ENCODE results near the gene CLCN3.
A peak's percentile ranks its signal among the peaks of the same experiment; 100 is the strongest.
"Not testable (repeated sequence)": the region's sequence is repeated elsewhere in the genome, so short reads cannot be mapped to it uniquely, and the experiment has no call there.

The CLCN3 gene

DNA sequence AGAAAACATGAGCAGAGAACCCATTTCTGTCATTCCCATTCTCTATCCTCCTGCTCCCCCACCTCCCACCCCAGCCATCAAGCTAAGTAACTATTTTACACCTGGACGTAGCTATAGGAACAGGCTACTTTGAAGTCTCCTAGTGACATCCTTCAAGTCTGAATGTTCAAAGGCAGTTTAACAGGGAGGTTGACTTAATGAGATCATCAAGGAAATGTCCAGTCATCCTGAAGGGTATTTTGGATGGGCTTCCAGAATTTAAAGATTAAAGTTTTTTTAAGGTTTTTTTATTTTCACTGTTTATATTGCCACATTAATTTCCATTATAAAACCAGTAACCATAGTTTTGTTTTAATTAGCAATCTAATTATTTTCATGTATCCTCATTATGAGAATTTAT lies 96.3 kb downstream of the CLCN3 start:
- no peak for DNase-seq

DNA sequence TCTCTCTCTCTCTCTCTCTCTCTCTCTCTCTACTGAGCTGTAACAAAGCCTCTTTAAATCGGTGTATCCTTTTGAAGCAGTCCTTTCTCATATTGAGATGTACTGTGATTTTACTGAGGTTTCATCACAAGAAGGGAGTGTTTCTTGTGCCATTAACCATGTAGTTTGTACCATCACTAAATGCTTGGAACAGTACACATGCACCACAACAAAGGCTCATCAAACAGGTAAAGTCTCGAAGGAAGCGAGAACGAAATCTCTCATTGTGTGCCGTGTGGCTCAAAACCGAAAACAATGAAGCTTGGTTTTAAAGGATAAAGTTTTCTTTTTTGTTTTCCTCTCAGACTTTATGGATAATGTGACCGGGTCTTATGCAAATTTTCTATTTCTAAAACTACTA lies 100.2 kb downstream of the CLCN3 start:
- DNase-seq = no peak

DNA sequence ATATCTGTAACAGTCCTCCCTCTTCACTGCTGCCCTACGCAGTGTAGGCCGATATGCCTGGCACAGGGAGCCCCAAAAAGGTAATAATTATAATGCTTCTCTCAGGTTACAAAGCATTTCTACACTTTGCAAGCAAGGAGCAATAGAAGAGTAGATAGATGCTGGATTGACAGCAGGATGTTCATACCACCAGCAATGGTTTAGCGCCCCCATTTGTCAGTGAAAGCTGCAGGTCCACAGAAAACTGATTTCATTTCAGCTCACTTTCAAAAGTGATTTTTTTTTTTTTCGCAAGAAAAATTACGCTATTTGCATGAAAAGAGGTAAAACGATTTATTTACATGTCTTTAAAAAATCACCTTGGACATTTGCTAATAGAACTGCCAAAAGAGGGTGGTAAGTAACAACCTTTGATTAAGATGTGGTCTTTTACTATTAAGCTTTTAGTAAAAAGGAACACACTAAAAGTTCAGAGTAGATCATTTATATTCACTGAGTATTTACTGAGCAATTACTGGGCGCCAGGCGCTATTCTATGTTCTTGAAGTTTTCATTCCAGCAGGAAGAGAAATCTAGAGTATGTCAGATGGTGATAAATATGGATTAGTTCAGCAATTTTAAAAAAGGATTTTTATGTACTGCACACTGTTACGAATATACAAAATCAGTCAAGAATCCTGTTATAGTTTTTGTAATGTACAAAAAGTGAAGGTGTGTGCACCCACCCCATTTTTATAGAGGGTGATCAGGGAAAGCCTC lies 103.0 kb downstream of the CLCN3 start:
- DNase-seq = no peak

DNA sequence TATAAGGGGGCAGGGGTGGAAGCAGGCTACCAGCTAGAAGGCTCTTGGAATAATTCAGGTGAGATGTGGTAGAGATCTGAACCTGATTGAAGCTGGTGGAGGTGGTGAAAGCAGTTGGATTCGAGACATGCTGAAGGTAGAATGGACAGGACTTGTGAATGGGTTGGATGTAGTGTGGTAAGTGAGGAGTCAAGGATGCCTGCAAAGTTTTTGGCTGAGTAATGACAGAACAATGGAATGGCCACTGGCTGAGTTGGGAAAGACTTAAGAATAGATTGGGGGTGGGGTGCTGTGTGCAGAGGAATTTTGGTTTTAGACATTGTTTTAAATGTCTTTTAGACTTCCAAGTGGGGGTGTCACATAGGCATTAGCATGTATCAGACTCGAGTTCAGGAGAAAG lies 103.9 kb downstream of the CLCN3 start:
- no peak for DNase-seq

DNA sequence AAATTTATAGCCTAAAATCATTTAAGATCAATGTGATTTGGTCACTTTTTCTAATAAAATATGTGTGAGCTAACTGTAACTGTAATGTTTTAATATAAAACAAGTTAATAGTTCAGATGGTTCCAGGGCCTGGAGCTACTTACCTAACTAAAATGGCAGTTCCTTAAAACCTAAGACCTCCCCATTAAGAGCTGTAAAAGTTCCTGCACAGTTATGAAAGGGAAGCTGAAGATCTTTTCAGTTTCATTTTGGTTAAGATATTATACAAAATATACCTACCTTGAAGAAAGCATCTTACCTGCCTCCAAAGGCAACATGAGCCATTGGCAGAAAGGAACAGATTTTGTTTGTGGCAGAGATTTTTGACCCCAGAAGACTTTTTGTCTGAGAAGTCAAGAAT lies 107.2 kb downstream of the CLCN3 start:
- DNase-seq = no peak

DNA sequence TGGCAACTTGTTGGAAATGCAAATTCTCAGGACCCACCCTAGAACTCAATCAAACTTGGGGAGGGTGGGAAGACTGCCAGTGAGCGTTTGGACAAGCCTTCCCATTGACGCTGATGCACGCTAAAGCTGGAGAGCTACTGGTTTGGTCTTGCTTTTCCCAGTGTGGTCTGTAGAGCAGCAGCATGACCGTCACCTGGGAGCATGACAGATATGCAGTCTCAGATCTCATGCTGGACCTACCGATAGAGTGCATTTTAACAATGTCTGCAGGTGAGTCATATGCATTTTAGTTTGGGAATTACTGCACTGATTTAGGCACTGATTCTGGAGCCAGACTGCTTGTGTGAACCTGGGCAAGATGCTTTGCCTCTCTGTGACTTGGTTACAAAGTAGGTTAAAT lies 110.2 kb downstream of the CLCN3 start:
- no peak for DNase-seq

DNA sequence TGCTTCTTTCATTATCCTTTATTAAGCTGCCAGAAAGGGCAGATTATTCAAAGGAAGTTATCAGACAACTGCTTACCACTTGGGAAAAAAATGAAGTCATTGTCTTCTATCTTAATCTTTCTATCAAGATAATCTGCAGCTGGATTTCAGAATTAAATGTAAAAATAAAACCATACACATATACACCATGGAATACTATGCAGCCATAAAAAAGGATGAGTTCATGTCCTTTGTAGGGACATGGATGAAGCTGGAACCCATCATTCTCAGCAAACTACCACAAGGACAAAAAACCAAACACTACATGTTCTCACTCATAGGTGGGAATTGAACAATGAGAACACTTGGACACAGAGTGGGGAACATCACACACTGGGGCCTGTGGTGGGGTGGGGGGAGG lies 118.2 kb downstream of the CLCN3 start:
- not testable (repeated sequence) for DNase-seq

DNA sequence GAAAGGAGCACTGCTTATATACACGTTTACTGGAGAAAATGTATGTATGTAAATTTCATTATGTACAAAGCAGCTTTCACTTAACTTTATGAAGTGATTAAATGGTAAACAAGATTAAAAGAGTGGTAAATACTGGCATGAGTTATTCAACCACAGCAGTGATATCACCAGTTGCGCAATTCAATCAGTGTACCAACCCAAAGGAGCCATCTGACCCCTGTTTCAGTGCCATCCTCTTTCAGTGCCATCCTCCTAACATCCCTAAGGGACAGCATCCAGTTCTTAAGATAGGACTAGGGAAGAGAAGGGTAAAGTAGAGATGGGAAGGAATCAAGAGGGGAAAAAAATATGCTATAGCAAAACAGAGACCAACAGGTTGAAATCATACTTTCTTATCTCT lies 121.2 kb downstream of the CLCN3 start:
- no peak for DNase-seq

DNA sequence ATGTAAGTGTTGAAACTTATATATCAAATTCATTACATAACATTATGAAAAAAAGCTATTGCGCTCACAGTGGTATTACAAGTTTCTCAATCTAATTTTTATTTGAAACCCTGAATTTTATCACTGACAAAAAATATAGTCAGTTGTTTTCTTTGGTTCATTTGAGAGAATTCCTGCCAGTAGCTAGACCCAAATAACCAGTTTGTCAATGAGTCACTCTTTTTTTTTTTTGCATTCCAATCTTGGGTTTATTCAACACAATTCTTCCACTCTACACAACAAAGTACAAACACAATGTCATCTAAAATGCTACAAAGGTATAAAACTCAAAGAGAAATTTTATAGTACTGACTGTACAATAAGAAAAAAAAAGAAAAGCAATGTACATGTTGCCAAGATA lies 124.2 kb downstream of the CLCN3 start:
- no peak for DNase-seq

DNA sequence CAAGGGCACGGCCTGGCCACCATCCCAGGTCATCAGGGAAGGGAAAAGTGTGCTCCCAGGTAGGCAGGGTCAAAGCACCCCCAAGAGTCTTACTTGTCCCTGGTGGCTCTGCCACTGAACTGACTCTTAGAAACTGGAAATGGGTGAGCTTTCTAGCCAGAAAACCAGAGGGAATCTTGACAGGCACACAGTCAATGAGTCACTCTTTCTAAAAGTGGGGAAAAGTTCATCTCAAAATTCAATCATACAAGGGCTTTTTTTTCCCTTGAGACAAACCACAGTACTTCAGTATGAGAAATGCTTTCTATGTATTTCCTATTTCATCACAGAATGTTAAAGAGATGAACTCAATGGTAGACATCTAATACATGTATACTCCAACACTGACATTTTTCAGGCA lies 124.9 kb downstream of the CLCN3 start:
- DNase-seq = no peak

DNA sequence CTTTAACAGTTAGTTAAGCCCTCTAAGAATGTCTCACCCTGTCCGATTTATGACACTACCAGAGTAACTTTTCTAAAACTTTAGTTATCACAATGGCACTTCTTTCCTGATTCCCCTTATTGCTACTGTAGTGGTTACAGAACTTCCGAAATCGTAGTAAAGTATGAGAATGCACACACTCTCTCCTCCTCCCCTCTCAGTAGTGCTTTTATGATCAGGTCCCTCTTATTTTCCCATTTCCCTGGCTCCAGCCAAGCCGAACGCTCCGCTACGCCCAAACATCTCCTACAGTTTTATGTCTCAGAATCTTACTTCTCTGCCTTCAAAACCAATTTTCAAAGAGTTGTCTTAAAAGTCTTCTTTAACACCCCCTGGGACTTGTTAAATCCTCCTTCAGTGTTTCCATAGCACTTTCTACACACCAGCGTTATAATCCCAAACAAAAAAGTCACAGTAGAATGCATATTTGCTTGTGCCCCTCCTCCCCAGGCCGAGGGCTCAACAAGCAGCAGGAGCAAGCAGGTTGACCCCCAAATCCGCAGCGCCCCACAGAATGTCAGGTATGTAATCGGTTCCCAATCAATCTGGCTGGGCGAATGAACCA lies 136.7 kb downstream of the CLCN3 start:
- no peak for DNase-seq

DNA sequence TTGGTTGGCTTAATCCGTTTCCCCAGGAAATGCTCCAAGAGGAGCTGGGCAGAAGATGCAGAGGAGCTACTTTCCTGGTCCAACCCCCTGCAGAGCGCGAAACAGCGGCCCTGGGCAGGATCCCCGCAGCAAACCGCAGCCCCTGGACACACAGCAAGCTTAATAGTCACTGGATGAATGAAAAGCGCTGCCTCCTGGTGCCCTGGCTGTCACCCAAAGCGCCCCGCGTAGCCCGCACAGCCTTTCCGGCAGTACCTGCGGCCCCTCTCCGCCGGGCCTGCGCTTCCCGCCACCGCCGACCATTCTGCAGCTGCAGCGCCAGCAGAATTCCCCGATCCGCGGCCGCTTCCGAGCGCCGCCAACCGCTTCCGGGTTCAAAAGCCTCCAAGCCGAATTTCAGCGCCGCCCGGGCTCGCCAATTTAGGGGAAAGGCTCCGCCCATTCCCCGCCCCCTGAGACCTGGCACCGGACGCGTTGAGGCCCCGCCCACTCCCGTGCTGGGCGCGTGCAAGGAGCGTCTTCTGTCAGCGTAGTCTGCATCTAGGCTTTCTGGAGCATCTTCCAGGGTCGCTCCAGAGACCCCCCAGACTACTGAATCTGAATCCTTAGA lies 137.3 kb downstream of the CLCN3 start, which contains the start of gene HPF1:
Gene HPF1, minus strand, starts transcription at position 370 of the 610 bp plus-strand sequence. Its CDS starts 67 bp downstream, at position 303.
- DNase-seq = peak; percentile 96

DNA sequence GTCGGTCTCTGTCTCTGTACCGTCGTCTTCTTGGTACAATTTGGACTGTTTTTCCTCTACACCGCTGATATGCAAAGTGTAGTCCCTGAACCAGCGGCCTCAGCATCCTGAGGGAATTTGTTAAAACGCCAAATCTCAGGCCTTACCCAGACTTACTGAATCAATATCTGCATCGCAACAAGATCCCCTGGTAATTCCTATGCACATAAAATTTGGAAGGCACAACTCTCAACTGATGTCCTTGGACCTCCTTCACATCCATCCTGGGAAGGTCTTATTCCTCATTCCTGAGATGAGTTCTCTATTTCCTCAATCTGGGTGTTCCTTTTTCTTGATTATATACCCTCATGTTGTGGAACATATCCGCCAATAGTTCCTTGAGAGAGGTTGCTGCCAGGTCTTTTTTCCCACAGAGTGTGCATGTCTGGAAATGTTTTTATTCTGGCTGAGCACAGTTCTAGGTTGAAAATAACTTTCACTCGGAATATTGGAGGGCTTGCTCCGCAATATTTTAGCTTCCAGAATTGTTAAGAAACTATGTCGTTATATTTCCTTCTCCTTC lies 138.1 kb downstream of the CLCN3 start:
- DNase-seq = no peak

DNA sequence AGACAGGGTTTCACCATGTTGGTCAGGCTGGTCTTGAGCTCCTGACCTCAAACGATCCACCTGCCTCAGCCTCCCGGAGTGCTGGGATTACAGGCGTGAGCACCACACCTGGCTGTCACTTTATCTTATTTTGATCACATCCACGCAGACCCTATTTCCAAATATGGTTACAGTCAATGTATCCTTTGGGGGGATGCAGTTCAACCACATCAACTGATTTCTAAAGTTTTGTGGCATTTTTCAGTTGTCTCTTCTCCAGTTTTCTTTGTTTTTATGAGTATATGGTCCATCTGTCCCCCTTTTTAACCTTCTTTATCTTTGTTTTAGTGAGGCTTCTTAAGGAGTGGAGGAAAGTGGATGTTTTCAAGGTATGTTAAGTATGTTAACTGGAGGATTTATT lies 141.5 kb downstream of the CLCN3 start:
- no peak for DNase-seq

DNA sequence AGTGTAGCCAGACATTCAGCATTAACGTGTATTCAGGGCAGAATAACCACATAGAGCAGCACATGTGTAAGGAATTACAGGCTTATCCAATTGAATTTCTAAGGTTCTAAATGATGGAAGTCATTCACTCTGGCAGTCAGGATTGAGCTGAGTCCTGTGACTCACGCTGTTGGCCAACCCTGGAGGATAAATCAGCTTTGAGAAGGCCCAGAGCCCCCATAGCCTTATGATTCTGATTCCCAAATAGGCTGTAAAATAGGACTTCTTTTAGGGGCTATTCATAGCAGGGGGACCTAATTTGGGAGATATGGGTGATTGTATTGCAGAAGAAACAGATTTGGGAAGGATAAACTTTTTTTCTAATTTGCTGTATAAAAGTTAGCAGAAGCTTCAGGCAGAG lies 145.5 kb downstream of the CLCN3 start:
- DNase-seq = no peak

DNA sequence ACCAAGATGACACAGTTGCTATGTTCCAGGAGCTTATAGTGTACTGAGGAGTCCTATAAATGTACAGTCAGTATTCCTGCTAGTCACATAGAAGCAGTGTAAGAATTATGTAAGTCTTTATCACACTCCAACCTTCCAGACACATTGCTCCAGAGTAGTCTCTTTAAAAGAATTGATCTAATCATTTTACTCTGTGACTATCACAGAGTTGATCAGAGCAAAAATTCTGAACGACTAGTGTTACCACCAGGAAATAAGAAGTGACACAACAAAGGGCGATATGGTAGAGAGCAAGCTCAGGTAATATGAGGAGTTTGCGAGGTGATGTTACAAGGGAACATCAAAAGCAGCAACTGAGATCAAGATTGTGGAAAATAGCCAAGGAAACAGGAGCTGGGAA lies 146.4 kb downstream of the CLCN3 start:
- DNase-seq = no peak

DNA sequence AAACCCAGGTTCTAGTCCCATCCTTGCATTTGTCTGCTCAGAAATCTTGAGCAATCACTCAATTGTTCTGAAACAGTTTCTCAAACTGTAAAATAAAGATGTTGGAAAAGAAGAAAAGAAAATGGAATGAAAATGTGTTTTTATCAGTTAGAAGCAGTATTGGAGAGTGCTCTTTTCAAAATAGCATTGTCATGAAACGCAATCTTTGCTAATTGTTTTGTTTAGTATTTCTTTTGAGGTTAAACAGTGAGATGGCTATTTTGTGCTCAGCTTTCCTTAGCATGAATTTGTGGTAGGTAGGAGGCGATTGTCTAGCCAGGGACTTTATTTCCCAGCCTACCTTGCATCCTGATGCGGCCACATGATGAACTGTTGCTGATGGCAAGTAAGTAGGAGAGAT lies 148.0 kb downstream of the CLCN3 start:
- no peak for DNase-seq

DNA sequence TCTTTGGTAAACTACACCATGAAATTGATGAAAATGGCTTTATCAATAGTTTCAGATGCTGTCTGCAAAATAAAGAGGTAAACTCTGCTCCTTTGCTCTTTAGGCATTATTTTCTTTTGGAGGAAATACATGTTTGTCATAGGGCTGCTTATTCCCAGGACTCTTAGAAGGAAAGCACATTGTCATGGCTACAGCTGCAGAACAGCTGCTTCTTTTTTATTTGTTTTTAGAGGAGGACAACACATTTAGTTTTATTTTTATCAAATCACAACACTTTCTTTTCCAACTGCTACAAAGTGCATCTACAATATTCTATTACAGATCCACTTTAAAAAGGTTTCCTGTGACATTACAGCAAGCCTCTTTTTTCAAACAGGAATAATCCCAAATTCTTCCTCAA lies 150.0 kb downstream of the CLCN3 start:
- DNase-seq = no peak

DNA sequence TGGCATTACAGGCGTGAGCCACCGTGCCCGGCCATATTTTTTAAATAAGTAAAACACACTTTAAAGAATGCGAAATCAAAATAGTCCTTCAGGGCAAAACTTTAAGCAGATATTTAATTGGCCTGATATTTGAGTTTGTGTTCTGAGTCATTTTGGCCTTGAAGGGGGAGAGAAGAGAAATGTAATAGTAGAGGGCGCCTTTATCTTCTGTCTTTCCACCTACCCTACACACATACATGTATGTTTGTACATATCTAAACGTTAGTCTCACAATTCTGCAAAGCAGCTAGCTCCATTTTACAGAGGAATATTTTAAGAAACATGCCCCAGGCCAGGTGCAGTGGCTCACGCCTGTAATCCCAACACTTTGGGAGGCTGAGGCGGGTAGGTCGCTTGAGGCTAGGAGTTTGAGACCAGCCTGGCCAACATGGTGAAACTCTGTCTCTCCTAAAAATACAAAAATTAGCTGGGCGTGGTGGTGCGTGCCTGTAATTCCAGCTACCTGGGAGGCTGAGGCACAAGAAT lies 151.2 kb downstream of the CLCN3 start:
- DNase-seq = not testable (repeated sequence)

All from activated CD8-positive, alpha-beta memory T cell treated with anti-CD3 and anti-CD28 coated beads, Interleukin-2, amount 50 U/mL, for 4 hours (primary cell).